ENCODE measurements around the gene TPD52L1. TPM values are rescaled to one million over a fixed set of nuclear protein-coding genes. Genes with fewer than 3 reads are reported as not detected.

The TPD52L1 gene
- total and polyA plus RNA-seq, 2 of the 13 experiments (the other 11 are each of a cell fraction or from before 2014, with no cell fraction given), result 0.49 to 0.53 TPM

- no peak overlapping the region for H3K9ac ChIP-seq (ENCODE audit: insufficient read depth, low read depth, low read length)
- intact Hi-C loops (cut with micrococcal nuclease; ENCODE audit: unreplicated experiment), result no loop called here
- no TSS peak for BruUV-seq (replicated peaks)
- ATAC-seq (no peak), FAIRE-seq (no peak), DNase-seq (ENCODE audit: low spot score) (no peak)
- H3K4me2 ChIP-seq (ENCODE audit: low read depth, low read length), result no peak overlapping the region
- no peaks in the 10 kb centered on the region for H4K20me1 ChIP-seq (ENCODE audit: insufficient read depth, low read length)
- no peaks in the 10 kb centered on the region for H3K79me2 ChIP-seq (ENCODE audit: insufficient read depth, low read length)
- in situ Hi-C loops (cut with HindIII; ENCODE audit: extremely low pct_ligation_motif_present, low pct_unique_long_range_greater_than_20kb), result no loop called here
- WGBS (ENCODE audit: low lambda C conversion rate), result 13% methylated on average over 1 of the region's 1 CpG
- no peaks in the 10 kb centered on the region for H3K36me3 ChIP-seq (replicated peaks in 1 of 2; ENCODE audit: control insufficient read depth in 1 of 2, insufficient read depth in 2 of 2, low read length in 2 of 2)
- no peaks in the 10 kb centered on the region for H3K9me3 ChIP-seq (ENCODE audit: low read length)
- no peak overlapping the region for H3K4me3 ChIP-seq (replicated peaks in 1 of 3; ENCODE audit: insufficient read depth in 1 of 3, low read depth in 2 of 3, low read length in 3 of 3)
- no peak overlapping the region for H2AFZ ChIP-seq (ENCODE audit: low read length)
- H3K4me1 ChIP-seq (ENCODE audit: insufficient read depth, low read length), result no peaks in the 10 kb centered on the region
- peaks cover 0 to 15% of the 10 kb centered on the region in 2 experiments; a peak in 1 of 5 replicates for H3K27me3 ChIP-seq (ENCODE audit: control insufficient read depth in 1 of 2, insufficient read depth in 2 of 2, low read length in 2 of 2)
- POLR2A ChIA-PET, result no interaction called here
- H3K27ac ChIP-seq (ENCODE audit: extremely low read length, insufficient read depth, low read length), result no peak overlapping the region
- CTCF ChIA-PET (ENCODE audit: low intra/inter-chr PET ratio, low total read pairs), result no interaction called here
- TF ChIP-seq ZNF703 (CRISPR knock-in tag; IDR thresholded peaks at IDR 0.05; ENCODE audit: borderline replicate concordance), result no peak
- TF ChIP-seq ZNF761 (CRISPR knock-in tag; conservative IDR thresholded peaks at IDR 0.05), result no peak
- no peak for TF ChIP-seq ZSCAN22 (CRISPR knock-in tag; IDR thresholded peaks at IDR 0.05)
- no peak for TF ChIP-seq ZBTB39 (CRISPR knock-in tag; IDR thresholded peaks at IDR 0.05)
- TF ChIP-seq ZNF646 (CRISPR knock-in tag; IDR thresholded peaks at IDR 0.05), result no peak
Measured at GRCh38 chr6:125144822-125145221, 8.8 kb upstream of the TPD52L1 start.
